ENCODE results near the gene AOC3. TPM values are rescaled to one million over a fixed set of nuclear protein-coding genes. Genes with fewer than 3 reads are reported as not detected.

Gene AOC3
- polyA plus RNA-seq, 3 donors: 0.85 TPM; not detected in 2

- 96% methylated on average over 4 of the region's 6 CpGs for WGBS (ENCODE audit: insufficient coverage)
- no peaks in the 10 kb centered on the region for H4K20me1 ChIP-seq (ENCODE audit: insufficient read depth, low read length)
- no peaks in the 10 kb centered on the region for H3K4me1 ChIP-seq (ENCODE audit: control insufficient read depth in 1 of 2, insufficient read depth in 2 of 2, low read length in 2 of 2)
- no peak overlapping the region for H2AFZ ChIP-seq (ENCODE audit: insufficient read depth, low read depth, low read length, poor library complexity, severe bottlenecking)
- Mint-ChIP-seq H3K27me3 (ENCODE audit: low read depth in 3 of 3) (peaks cover 0 to 5% (median 2%) of the 10 kb centered on the region in 3 donors), H3K9me3 (no peaks in the 10 kb centered on the region), H3K4me1 (peaks cover 13% of the 10 kb centered on the region), H3K36me3 (no peaks in the 10 kb centered on the region), H3K27ac (no peak overlapping the region), H3K4me3 (no peak overlapping the region)
- intact Hi-C loops (cut with micrococcal nuclease): no loop called here
- no peaks in the 10 kb centered on the region for H3K27me3 ChIP-seq (ENCODE audit: control insufficient read depth in 2 of 2, insufficient read depth in 2 of 2, low read length in 2 of 2)
- no peaks in the 10 kb centered on the region for H3K9me3 ChIP-seq (replicated peaks in 1 of 2; ENCODE audit: control insufficient read depth in 1 of 2, insufficient read depth in 1 of 2, low read length in 2 of 2)
- no peak overlapping the region for H3K27ac ChIP-seq (ENCODE audit: low read depth in 1 of 2, low read length in 2 of 2)
- H3K79me2 ChIP-seq (ENCODE audit: insufficient read depth, low read length): no peaks in the 10 kb centered on the region
- no peaks in the 10 kb centered on the region for H3K36me3 ChIP-seq (replicated peaks in 1 of 2; ENCODE audit: control insufficient read depth in 1 of 2, insufficient read depth in 2 of 2, low read length in 2 of 2)
- H3K4me2 ChIP-seq (replicated peaks; ENCODE audit: extremely low read depth, low read length, poor library complexity, severe bottlenecking): no peak overlapping the region
- no peak overlapping the region for H3K4me3 ChIP-seq (replicated peaks in 1 of 3; ENCODE audit: low read depth in 2 of 3, low read length in 3 of 3)
- DNase-seq: no peak
- TF ChIP-seq, protein P1, sequence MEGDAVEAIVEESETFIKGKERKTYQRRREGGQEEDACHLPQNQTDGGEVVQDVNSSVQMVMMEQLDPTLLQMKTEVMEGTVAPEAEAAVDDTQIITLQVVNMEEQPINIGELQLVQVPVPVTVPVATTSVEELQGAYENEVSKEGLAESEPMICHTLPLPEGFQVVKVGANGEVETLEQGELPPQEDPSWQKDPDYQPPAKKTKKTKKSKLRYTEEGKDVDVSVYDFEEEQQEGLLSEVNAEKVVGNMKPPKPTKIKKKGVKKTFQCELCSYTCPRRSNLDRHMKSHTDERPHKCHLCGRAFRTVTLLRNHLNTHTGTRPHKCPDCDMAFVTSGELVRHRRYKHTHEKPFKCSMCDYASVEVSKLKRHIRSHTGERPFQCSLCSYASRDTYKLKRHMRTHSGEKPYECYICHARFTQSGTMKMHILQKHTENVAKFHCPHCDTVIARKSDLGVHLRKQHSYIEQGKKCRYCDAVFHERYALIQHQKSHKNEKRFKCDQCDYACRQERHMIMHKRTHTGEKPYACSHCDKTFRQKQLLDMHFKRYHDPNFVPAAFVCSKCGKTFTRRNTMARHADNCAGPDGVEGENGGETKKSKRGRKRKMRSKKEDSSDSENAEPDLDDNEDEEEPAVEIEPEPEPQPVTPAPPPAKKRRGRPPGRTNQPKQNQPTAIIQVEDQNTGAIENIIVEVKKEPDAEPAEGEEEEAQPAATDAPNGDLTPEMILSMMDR (IDR thresholded peaks at IDR 0.05): no peak
- no peak overlapping the region for H3K9ac ChIP-seq (ENCODE audit: insufficient read depth, low read length, poor library complexity, severe bottlenecking)
These were observed 53.1 kb downstream of the AOC3 start for GRCh38 chr17:42904110-42904469.

DNA sequence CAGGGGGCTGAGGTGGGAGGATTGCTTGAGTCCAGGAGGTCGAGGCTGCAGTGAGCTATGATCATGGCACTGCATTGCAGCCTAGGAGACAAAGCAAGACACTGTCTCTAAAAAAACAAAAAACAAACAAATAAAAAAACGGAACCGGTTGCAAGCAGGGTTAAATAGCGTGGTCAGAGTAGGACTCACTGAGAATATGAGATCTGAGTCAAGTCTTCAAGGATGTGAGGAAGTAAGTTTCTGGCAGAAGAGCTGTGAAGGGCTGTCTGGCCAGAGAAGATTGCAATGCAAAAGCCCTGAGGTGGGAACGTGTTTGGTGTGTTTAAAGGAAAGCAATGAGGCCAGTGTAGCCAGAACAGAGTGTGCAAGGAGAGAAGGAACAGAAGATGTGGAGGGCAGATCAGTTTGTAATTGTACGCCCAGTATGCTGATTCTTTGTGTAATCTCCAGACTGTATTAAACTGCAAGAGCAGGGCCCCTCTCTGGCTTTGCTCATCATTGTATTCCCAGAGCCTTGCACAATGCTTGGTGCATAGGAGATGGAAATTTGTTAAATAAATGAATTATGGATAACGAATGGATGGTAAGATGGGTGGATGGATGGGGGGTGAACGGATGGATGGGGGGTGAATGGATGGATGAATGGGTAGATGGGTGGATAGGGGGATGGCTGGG, 55.9 kb downstream of the AOC3 start:
- Histone ChIP-seq H3K4me3 (replicated peaks in 1 of 3; ENCODE audit: low read depth in 2 of 3, low read length in 3 of 3) (no peak overlapping the region), H2AFZ (ENCODE audit: insufficient read depth, low read depth, low read length, poor library complexity, severe bottlenecking) (no peak overlapping the region), H3K9ac (ENCODE audit: insufficient read depth, low read length, poor library complexity, severe bottlenecking) (no peak overlapping the region), H3K36me3 (replicated peaks in 1 of 2; ENCODE audit: control insufficient read depth in 1 of 2, insufficient read depth in 2 of 2, low read length in 2 of 2) (no peaks in the 10 kb centered on the region), H3K27ac (ENCODE audit: low read depth in 1 of 2, low read length in 2 of 2) (no peak overlapping the region), H3K27me3 (ENCODE audit: control insufficient read depth in 2 of 2, insufficient read depth in 2 of 2, low read length in 2 of 2) (no peaks in the 10 kb centered on the region), H3K79me2 (ENCODE audit: insufficient read depth, low read length) (no peaks in the 10 kb centered on the region), H3K4me1 (ENCODE audit: control insufficient read depth in 1 of 2, insufficient read depth in 2 of 2, low read length in 2 of 2) (no peaks in the 10 kb centered on the region), H3K9me3 (replicated peaks in 1 of 2; ENCODE audit: control insufficient read depth in 1 of 2, insufficient read depth in 1 of 2, low read length in 2 of 2) (no peaks in the 10 kb centered on the region), H3K4me2 (replicated peaks; ENCODE audit: extremely low read depth, low read length, poor library complexity, severe bottlenecking) (no peak overlapping the region), H4K20me1 (ENCODE audit: insufficient read depth, low read length) (no peaks in the 10 kb centered on the region)
- intact Hi-C loops (cut with micrococcal nuclease): no loop called here
- H3K4me3 Mint-ChIP-seq: no peak overlapping the region
- no peaks in the 10 kb centered on the region for H3K9me3 Mint-ChIP-seq
- H3K27me3 Mint-ChIP-seq (ENCODE audit: low read depth in 3 of 3): peaks cover 2 to 5% (median 4%) of the 10 kb centered on the region in 3 donors
- 72% methylated on average over 3 of the region's 8 CpGs for WGBS (ENCODE audit: insufficient coverage)
- H3K36me3 Mint-ChIP-seq: no peaks in the 10 kb centered on the region
- no peak for DNase-seq
- peak overlapping the region in 1 of 7 donors; percentile 23 for H3K27ac Mint-ChIP-seq
- TF ChIP-seq, protein P1 (IDR thresholded peaks at IDR 0.05): no peak
- H3K4me1 Mint-ChIP-seq: peaks cover 5% of the 10 kb centered on the region

Small RNAs within 50 kb of the gene (small RNA-seq; reads per million reads assigned to genes)
- gene MIR6781 (ENCODE audit: insufficient read length, low read depth) (not detected), gene RNU6-287P (ENCODE audit: insufficient read length, low read depth) (not detected)

Other genes with a start within 250 kb of the AOC3 start
- gene RETREG3, start 241.8 kb upstream of the AOC3 start, polyA plus RNA-seq: 10 to 100 TPM; 34.0 to 69.9 (median 69.9) TPM
- gene TUBG1, start 241.5 kb upstream of the AOC3 start, polyA plus RNA-seq: 10 to 100 TPM in 2 of 3 donors, 1 to 10 TPM in 1; 7.5 to 17.4 (median 10.2) TPM
- gene TUBG2, start 191.9 kb upstream of the AOC3 start, polyA plus RNA-seq: 1 to 10 TPM in 1 of 3 donors, under 1 TPM in 2; 0.31 to 7.3 (median 0.47) TPM
- under 1 TPM; 0.38 to 0.43 (median 0.41) TPM for gene PLEKHH3, start 174.2 kb upstream of the AOC3 start, polyA plus RNA-seq
- under 1 TPM in 2 of 3 donors, not detected in 1; 0.13 to 0.37 TPM for gene CCR10, start 169.4 kb upstream of the AOC3 start, polyA plus RNA-seq
- gene CNTNAP1, start 168.7 kb upstream of the AOC3 start, polyA plus RNA-seq: under 1 TPM in 2 of 3 donors, not detected in 1; 0.23 to 0.24 TPM
- 100 to 1,000 TPM in 1 of 3 donors, 10 to 100 TPM in 2; 12.3 to 169 (median 17.8) TPM for gene EZH1, start 106.2 kb upstream of the AOC3 start, polyA plus RNA-seq
- not detected for gene RAMP2, start 90.0 kb upstream of the AOC3 start, polyA plus RNA-seq
- gene VPS25, start 77.8 kb upstream of the AOC3 start, polyA plus RNA-seq: 100 to 1,000 TPM in 2 of 3 donors, 10 to 100 TPM in 1; 71.3 to 125 (median 104) TPM
- gene WNK4, start 70.6 kb upstream of the AOC3 start, polyA plus RNA-seq: not detected
- gene COA3, start 52.5 kb upstream of the AOC3 start, polyA plus RNA-seq: 100 to 1,000 TPM in 2 of 3 donors, 10 to 100 TPM in 1; 21.5 to 171 (median 156) TPM
- gene CNTD1, start 52.3 kb upstream of the AOC3 start, polyA plus RNA-seq: not detected
- gene BECN1, start 26.9 kb upstream of the AOC3 start, polyA plus RNA-seq: 100 to 1,000 TPM in 1 of 3 donors, 10 to 100 TPM in 2; 68.1 to 105 (median 91.8) TPM
- gene PSME3, start 17.8 kb upstream of the AOC3 start, polyA plus RNA-seq: 100 to 1,000 TPM in 2 of 3 donors, 10 to 100 TPM in 1; 61.9 to 137 (median 124) TPM
- gene AOC2, start 6.6 kb upstream of the AOC3 start, polyA plus RNA-seq: 1 to 10 TPM in 1 of 3 donors, under 1 TPM in 1, not detected in 1; 0.09 to 1.6 TPM
- gene G6PC1, start 49.6 kb downstream of the AOC3 start, polyA plus RNA-seq: not detected
- 10 to 100 TPM; 14.4 to 31.8 (median 17.4) TPM for gene AARSD1, start 113.3 kb downstream of the AOC3 start, polyA plus RNA-seq
- gene PTGES3L, start 128.9 kb downstream of the AOC3 start, polyA plus RNA-seq: under 1 TPM in 1 of 3 donors, not detected in 2; 0.32 TPM
- 10 to 100 TPM in 1 of 3 donors, 1 to 10 TPM in 2; 7.5 to 10.3 (median 9.9) TPM for gene RUNDC1, start 129.4 kb downstream of the AOC3 start, polyA plus RNA-seq
- gene RPL27, start 147.2 kb downstream of the AOC3 start, polyA plus RNA-seq: 1,000 to 10,000 TPM; 1,073 to 2,156 (median 1,232) TPM
- gene IFI35, start 155.6 kb downstream of the AOC3 start, polyA plus RNA-seq: 100 to 1,000 TPM in 2 of 3 donors, 10 to 100 TPM in 1; 76.9 to 152 (median 106) TPM
- 10 to 100 TPM; 12.7 to 39.5 (median 38.0) TPM for gene VAT1, start 171.2 kb downstream of the AOC3 start, polyA plus RNA-seq
- not detected for gene RND2, start 174.0 kb downstream of the AOC3 start, polyA plus RNA-seq

All from CD14-positive monocyte (primary cell).